TTC549 (cell line): ENCODE measurements around the gene HECW1.
"Not testable (repeated sequence)": the region's sequence is repeated elsewhere in the genome, so short reads cannot be mapped to it uniquely, and the experiment has no call there.

Experiments
- FAIRE-seq: peaks from 2 replicates; lab custom pipeline; 2012; peaks lifted over from hg19 to GRCh38; lab: Jason Lieb, UNC

The HECW1 gene

GRCh38 chr7:43479042-43479441 is 366.6 kb downstream of the HECW1 start:
- FAIRE-seq, result no peak

- no peak for FAIRE-seq
Observed at GRCh38 chr7:43479543-43479942, 367.1 kb downstream of the HECW1 start.

- FAIRE-seq, result no peak
Observed at GRCh38 chr7:43480581-43480980, 368.1 kb downstream of the HECW1 start.

- no peak for FAIRE-seq
Observed at GRCh38 chr7:43481902-43482678, 369.6 kb downstream of the HECW1 start.

- no peak for FAIRE-seq
Observed at GRCh38 chr7:43482679-43483252, 370.3 kb downstream of the HECW1 start.

- FAIRE-seq, result no peak
Observed at GRCh38 chr7:43484678-43485395, 372.4 kb downstream of the HECW1 start.

GRCh38 chr7:43485580-43485979 is 373.1 kb downstream of the HECW1 start:
- FAIRE-seq, result no peak

- not testable (repeated sequence) for FAIRE-seq
Observed at GRCh38 chr7:43486008-43486407, 373.6 kb downstream of the HECW1 start.

- no peak for FAIRE-seq
Observed at GRCh38 chr7:43486634-43487033, 374.2 kb downstream of the HECW1 start.

- FAIRE-seq, result no peak
Observed at GRCh38 chr7:43487731-43488073, 375.3 kb downstream of the HECW1 start.

- FAIRE-seq, result no peak
Observed at GRCh38 chr7:43489257-43489656, 376.8 kb downstream of the HECW1 start.

GRCh38 chr7:43490016-43490415 is 377.6 kb downstream of the HECW1 start:
- no peak for FAIRE-seq

- FAIRE-seq, result no peak
Observed at GRCh38 chr7:43491123-43491522, 378.7 kb downstream of the HECW1 start.

GRCh38 chr7:43491984-43492383 is 379.5 kb downstream of the HECW1 start:
- FAIRE-seq, result no peak

- FAIRE-seq, result no peak
Observed at GRCh38 chr7:43492896-43493295, 380.4 kb downstream of the HECW1 start.

- FAIRE-seq, result no peak
Observed at GRCh38 chr7:43495572-43495971, 383.1 kb downstream of the HECW1 start.

- FAIRE-seq, result no peak
Observed at GRCh38 chr7:43496596-43496995, 384.1 kb downstream of the HECW1 start.

- FAIRE-seq, result no peak
Observed at GRCh38 chr7:43501870-43502269, 389.4 kb downstream of the HECW1 start.

- FAIRE-seq, result no peak
Observed at GRCh38 chr7:43502941-43503340, 390.5 kb downstream of the HECW1 start.

- no peak for FAIRE-seq
Observed at GRCh38 chr7:43505412-43505811, 393.0 kb downstream of the HECW1 start.

GRCh38 chr7:43506460-43506859 is 394.0 kb downstream of the HECW1 start:
- no peak for FAIRE-seq

GRCh38 chr7:43508461-43508860 is 396.0 kb downstream of the HECW1 start:
- no peak for FAIRE-seq

GRCh38 chr7:43509906-43510305 is 397.5 kb downstream of the HECW1 start:
- no peak for FAIRE-seq

- no peak for FAIRE-seq
Observed at GRCh38 chr7:43511029-43511428, 398.6 kb downstream of the HECW1 start.
